Smooth muscle cell (in vitro differentiated cells): ENCODE data around the gene SETD1A. TPM values are rescaled to one million over a fixed set of nuclear protein-coding genes. Genes with fewer than 3 reads are reported as not detected.

Experiments used
- DNase-seq: peaks from one replicate; lab custom pipeline; 2025; ENCODE audit not compliant: unreplicated experiment; lab: John Stamatoyannopoulos, UW
- H2AFZ ChIP-seq: fragments of 200-600 bp; sonication (generic); 2 replicates; pipeline ENCODE4 v1.6.0; 2016; ENCODE audit warnings: antibody characterized with exemption, low read depth, mild to moderate bottlenecking
- H3F3A ChIP-seq: fragments of 200-600 bp; sonication (generic); 2 replicates; pipeline ENCODE4 v1.6.0; 2017; ENCODE audit warnings: antibody characterized with exemption, low read depth
- H3K27ac ChIP-seq: fragments of 200-600 bp; sonication (generic); 2 replicates; pipeline ENCODE4 v1.5.1; 2016; ENCODE audit warnings: low read depth, mild to moderate bottlenecking
- H3K27me3 ChIP-seq: fragments of 200-600 bp; sonication (generic); 2 replicates; pipeline ENCODE4 v1.6.1; 2016; ENCODE audit warnings: low read depth, mild to moderate bottlenecking
- H3K36me3 ChIP-seq: fragments of 200-600 bp; sonication (generic); 2 replicates; pipeline ENCODE4 v1.5.1; 2016; ENCODE audit warnings: low read depth
- H3K4me1 ChIP-seq: fragments of 200-600 bp; sonication (generic); 2 replicates; pipeline ENCODE4 v1.5.1; 2016; ENCODE audit warnings: low read depth
- H3K4me2 ChIP-seq: fragments of 200-600 bp; sonication (generic); 2 replicates; pipeline ENCODE4 v1.6.0; 2016; ENCODE audit warnings: mild to moderate bottlenecking
- H3K4me3 ChIP-seq: fragments of 200-600 bp; sonication (generic); 2 replicates; pipeline ENCODE4 v1.5.1; 2016; ENCODE audit warnings: mild to moderate bottlenecking
- H3K79me2 ChIP-seq: fragments of 200-600 bp; sonication (generic); 2 replicates; pipeline ENCODE4 v1.6.0; 2016; ENCODE audit warnings: low read depth, mild to moderate bottlenecking
- H3K9ac ChIP-seq: fragments of 200-600 bp; sonication (generic); 2 replicates; pipeline ENCODE4 v1.6.0; 2016; ENCODE audit warnings: low read depth
- H3K9me3 ChIP-seq: fragments of 200-600 bp; sonication (generic); replicated peaks from 2 replicates; pipeline ENCODE4 v1.5.1; 2016; ENCODE audit warnings: low read depth
- H4K20me1 ChIP-seq: fragments of 200-600 bp; sonication (generic); 2 replicates; pipeline ENCODE4 v1.6.0; 2016; ENCODE audit warnings: low read depth
- WGBS: methylation state at CpG from one replicate; pipeline ENCODE4 v1.1.7; 2016; ENCODE audit warnings: low lambda C conversion rate; 5-methylcytosine and 5-hydroxymethylcytosine counted together
- polyA plus RNA-seq: library from polyadenylated mRNA; unstranded; fragments of >200 nt; fragmentation: Nextera tagmentation; extraction: Ambion mirVana; gene quantifications from 2 replicates; pipeline ENCODE4 v1.2.1, GENCODE V29; 2016
- total RNA-seq: library from RNA; depleted of rRNA; stranded (reverse); fragments of >200 nt; gene quantifications from 2 replicates; pipeline ENCODE4 v1.2.3, GENCODE V29; 2014
- TF ChIP-seq, protein P1 (sequence below): fragments of 200-600 bp; sonication (generic); IDR thresholded peaks from 2 replicates; pipeline ENCODE4 v1.5.1; 2017; ENCODE audit warnings: borderline replicate concordance, mild to moderate bottlenecking, antibody characterized with exemption; ENCODE audit not compliant: insufficient read depth, poor library complexity, severe bottlenecking

Gene SETD1A
- total and polyA plus RNA-seq, 2 experiments from 2014 or later, result 1.2 to 2.9 TPM

DNA sequence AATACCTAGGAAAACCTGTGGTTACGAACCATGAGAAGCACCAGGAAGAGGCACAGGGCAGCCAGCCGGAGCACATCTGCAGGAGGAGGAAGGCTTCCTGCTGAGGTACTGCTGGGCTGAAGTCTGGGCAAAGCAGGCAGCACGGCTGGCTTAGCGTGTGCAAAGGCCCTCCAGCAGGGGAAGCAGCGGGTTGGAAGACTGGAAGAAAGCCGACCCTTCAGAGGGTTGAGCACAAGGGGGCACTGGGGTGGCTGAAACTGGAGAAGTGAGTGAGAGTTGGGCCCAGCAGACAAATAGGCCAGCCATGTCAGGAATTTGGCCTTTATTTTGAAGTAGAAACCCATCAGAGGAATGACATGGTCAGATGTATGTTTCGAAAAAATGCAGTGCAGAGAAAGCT lies 15.3 kb downstream of the SETD1A start:
- Histone ChIP-seq H2AFZ (no peak overlapping the region), H3K9ac (no peak overlapping the region), H3K4me2 (no peak overlapping the region), H3K9me3 (no peaks in the 10 kb centered on the region), H3K36me3 (peaks cover 17% of the 10 kb centered on the region), H3K27ac (no peak overlapping the region), H3K27me3 (no peaks in the 10 kb centered on the region), H3K4me1 (no peaks in the 10 kb centered on the region), H3K79me2 (no peaks in the 10 kb centered on the region), H3K4me3 (no peak overlapping the region), H3F3A (no peaks in the 10 kb centered on the region), H4K20me1 (no peaks in the 10 kb centered on the region)
- whole genome bisulfite sequencing, result 92% methylated on average over 7 of the region's 7 CpGs
- no peak for DNase-seq
- TF ChIP-seq, protein P1, sequence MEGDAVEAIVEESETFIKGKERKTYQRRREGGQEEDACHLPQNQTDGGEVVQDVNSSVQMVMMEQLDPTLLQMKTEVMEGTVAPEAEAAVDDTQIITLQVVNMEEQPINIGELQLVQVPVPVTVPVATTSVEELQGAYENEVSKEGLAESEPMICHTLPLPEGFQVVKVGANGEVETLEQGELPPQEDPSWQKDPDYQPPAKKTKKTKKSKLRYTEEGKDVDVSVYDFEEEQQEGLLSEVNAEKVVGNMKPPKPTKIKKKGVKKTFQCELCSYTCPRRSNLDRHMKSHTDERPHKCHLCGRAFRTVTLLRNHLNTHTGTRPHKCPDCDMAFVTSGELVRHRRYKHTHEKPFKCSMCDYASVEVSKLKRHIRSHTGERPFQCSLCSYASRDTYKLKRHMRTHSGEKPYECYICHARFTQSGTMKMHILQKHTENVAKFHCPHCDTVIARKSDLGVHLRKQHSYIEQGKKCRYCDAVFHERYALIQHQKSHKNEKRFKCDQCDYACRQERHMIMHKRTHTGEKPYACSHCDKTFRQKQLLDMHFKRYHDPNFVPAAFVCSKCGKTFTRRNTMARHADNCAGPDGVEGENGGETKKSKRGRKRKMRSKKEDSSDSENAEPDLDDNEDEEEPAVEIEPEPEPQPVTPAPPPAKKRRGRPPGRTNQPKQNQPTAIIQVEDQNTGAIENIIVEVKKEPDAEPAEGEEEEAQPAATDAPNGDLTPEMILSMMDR, result no peak

DNA sequence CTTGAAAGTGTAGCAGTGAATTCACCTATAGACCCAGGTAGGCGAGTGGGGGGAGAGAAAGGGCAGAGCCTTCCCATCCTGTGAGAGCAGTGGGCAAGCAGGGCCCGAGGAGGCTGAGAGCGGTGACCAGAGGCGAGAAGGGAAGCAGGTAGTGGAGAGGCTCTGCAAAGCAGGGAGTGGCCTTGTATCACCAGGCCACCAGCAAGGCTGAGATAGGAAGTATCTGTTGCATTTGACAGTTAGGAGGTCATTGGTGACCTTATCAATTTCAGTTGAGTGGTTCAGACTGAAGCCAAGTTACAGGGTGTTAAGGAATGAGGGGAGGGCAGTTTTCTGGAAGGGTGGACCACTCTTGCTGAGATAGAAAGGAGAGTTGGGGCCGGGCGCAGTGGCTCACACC lies 16.8 kb downstream of the SETD1A start:
- peaks cover 17% of the 10 kb centered on the region for H3K36me3 ChIP-seq
- DNase-seq, result no peak
- TF ChIP-seq, protein P1, result no peak

DNA sequence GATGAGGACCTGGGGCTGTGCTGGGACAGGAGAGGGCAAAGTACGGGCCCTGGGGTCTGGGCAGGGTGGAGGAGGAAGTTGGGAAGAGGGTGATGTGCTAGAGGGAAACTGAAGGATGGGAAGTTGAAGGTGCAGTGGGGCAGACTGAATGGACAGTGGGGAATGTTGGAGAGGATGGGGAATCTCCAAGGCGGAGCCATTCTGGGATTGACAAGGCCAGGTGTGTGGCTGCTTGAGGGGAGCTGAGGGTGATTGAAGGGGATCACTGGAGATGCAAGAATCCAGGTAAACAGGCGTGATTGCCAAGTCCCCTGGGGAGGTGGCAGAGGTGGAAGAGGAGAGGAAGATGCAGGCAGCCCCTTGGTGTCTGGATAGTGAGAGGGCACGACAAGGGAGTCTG lies 18.9 kb downstream of the SETD1A start:
- H3K36me3 ChIP-seq, result peaks cover 6% of the 10 kb centered on the region
- no peak overlapping the region for H3K27ac ChIP-seq
- H4K20me1 ChIP-seq, result peaks cover 3% of the 10 kb centered on the region
- no peaks in the 10 kb centered on the region for H3K4me1 ChIP-seq
- H3K79me2 ChIP-seq, result no peaks in the 10 kb centered on the region
- no peaks in the 10 kb centered on the region for H3K9me3 ChIP-seq
- no peaks in the 10 kb centered on the region for H3F3A ChIP-seq
- WGBS, result 96% methylated on average over 4 of the region's 4 CpGs
- no peak for DNase-seq
- no peak overlapping the region for H3K4me3 ChIP-seq
- no peak overlapping the region for H2AFZ ChIP-seq
- no peaks in the 10 kb centered on the region for H3K27me3 ChIP-seq
- H3K4me2 ChIP-seq, result no peak overlapping the region
- TF ChIP-seq, protein P1, result no peak
- no peak overlapping the region for H3K9ac ChIP-seq

More for the DNA sequence above, 16.8 kb downstream of the SETD1A start:
- no peaks in the 10 kb centered on the region for H3K4me1 ChIP-seq
- no peaks in the 10 kb centered on the region for H3F3A ChIP-seq
- no peak overlapping the region for H2AFZ ChIP-seq
- H3K27me3 ChIP-seq, result no peaks in the 10 kb centered on the region
- WGBS, result 96% methylated on average over 6 of the region's 6 CpGs
- no peaks in the 10 kb centered on the region for H3K9me3 ChIP-seq
- H4K20me1 ChIP-seq, result peaks cover 3% of the 10 kb centered on the region
- H3K4me3 ChIP-seq, result no peak overlapping the region
- no peak overlapping the region for H3K4me2 ChIP-seq
- H3K27ac ChIP-seq, result no peak overlapping the region
- no peak overlapping the region for H3K9ac ChIP-seq
- no peaks in the 10 kb centered on the region for H3K79me2 ChIP-seq

DNA sequence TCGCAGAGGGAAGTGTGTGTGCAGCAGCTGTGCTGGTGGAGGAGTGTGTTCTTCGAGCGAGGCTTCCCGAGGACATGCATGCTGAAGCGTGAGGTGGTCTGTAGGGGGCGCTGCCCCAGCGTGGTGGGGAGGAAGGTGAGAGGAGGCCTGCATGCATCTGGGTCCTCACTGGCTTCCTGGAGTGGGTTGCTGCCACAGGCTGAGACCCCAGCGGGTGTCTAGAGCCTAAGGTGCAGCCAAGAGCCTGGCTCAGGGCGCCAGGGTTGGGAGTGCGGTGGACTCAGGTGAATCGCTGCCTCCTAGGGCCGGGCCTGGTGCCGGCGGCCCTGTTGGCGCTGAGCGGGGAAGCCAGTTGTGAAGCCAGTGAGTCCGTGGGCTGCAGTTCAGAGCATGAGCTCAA lies 19.9 kb downstream of the SETD1A start:
- H3K9ac ChIP-seq, result no peak overlapping the region
- no peaks in the 10 kb centered on the region for H3F3A ChIP-seq
- no peak overlapping the region for H3K4me3 ChIP-seq
- H3K27ac ChIP-seq, result no peak overlapping the region
- H3K9me3 ChIP-seq, result no peaks in the 10 kb centered on the region
- H3K27me3 ChIP-seq, result no peaks in the 10 kb centered on the region
- no peak overlapping the region for H2AFZ ChIP-seq
- H4K20me1 ChIP-seq, result peaks cover 3% of the 10 kb centered on the region
- 89% methylated on average over 16 of the region's 17 CpGs for WGBS
- no peak overlapping the region for H3K4me2 ChIP-seq
- H3K4me1 ChIP-seq, result no peaks in the 10 kb centered on the region
- H3K79me2 ChIP-seq, result no peaks in the 10 kb centered on the region
- TF ChIP-seq, protein P1, result peak; percentile 24
- H3K36me3 ChIP-seq, result no peaks in the 10 kb centered on the region
- no peak for DNase-seq
